HCT116 (cell line): ENCODE results near the gene PRICKLE1. TPM values are rescaled to one million over a fixed set of nuclear protein-coding genes. Genes with fewer than 3 reads are reported as not detected.

ENCODE experiments used
- ATAC-seq: fragments of 200-7000 bp; cut with Tn5 transposase; 2 replicates; pipeline ENCODE4 v1.9.1; 2020; ENCODE audit warnings: mild to moderate bottlenecking, moderate library complexity
- BruUV-seq: library from RNA; stranded (reverse); fragments of 400-500 nt; replicated peaks from 2 replicates; lab custom pipeline; 2021; lab: Mats Ljungman, UMichigan
- CTCF ChIA-PET: fragments of 300-600 bp; sonication (Branson Sonifier 250); formaldehyde crosslinking; loops from one replicate; lab custom pipeline; 2021; ENCODE audit warnings: antibody characterized with exemption; lab: Charles Lee
- POLR2A ChIA-PET: fragments of 300-600, 350-600 bp; sonication (Branson Sonifier 250); formaldehyde crosslinking; loops from one replicate; lab custom pipeline; 2021; ENCODE audit warnings: antibody characterized with exemption; lab: Charles Lee
- RAD21 ChIA-PET, 2 experiments: fragments of 300-600 bp; sonication (Branson Sonifier 250); formaldehyde crosslinking; loops; one replicate each; lab custom pipeline; 2023; ENCODE audit warnings: low total read pairs in 2 of 2; ENCODE audit not compliant: uncharacterized antibody in 2 of 2, unreplicated experiment in 2 of 2, low non-redundant PET in 1 of 2; lab: Charles Lee
- DNase-seq: peaks from one replicate; pipeline ENCODE4 v3.0.0-alpha.2; 2010; ENCODE audit warnings: low read depth, low spot score
- H2AFZ ChIP-seq: fragments of 200-600 bp; shearing (Covaris generic), sonication (generic); 2 replicates; pipeline ENCODE4 v1.6.1; 2017; ENCODE audit warnings: low read depth, mixed run types, mixed read lengths, antibody characterized with exemption, low read length; ENCODE audit not compliant: poor library complexity, severe bottlenecking
- H3K27ac ChIP-seq: 2 replicates; pipeline ENCODE4 v1.5.1; 2012; ENCODE audit warnings: low read depth, low read length
- H3K27me3 ChIP-seq: fragments of 200-600 bp; sonication (generic); 2 replicates; pipeline ENCODE4 v1.6.1; 2016; ENCODE audit warnings: mixed run types, low read length, mixed read lengths; ENCODE audit not compliant: insufficient read depth
- H3K36me3 ChIP-seq, 2 experiments: fragments of 200-500 bp in 1 of 2; fragments of 200-600 bp in 1 of 2; sonication (Bioruptor generic) in 1 of 2; sonication (generic) in 1 of 2; 2 replicates each; pipeline versions ENCODE4 v1.5.1 to v1.6.1; 2014 to 2016; ENCODE audit warnings: low read length in 2 of 2, inconsistent platforms in 1 of 2, mixed read lengths in 1 of 2, mixed run types in 1 of 2; ENCODE audit not compliant: insufficient read depth in 2 of 2, control insufficient read depth in 1 of 2
- H3K4me1 ChIP-seq, 2 experiments: fragments of 200-600 bp in 1 of 2; sonication (generic) in 1 of 2; 2 replicates each; pipeline versions ENCODE4 v1.5.1 to v1.6.1; 2012 to 2017; ENCODE audit warnings: low read length in 2 of 2, inconsistent platforms in 1 of 2, mild to moderate bottlenecking in 1 of 2, mixed read lengths in 1 of 2, mixed run types in 1 of 2, moderate library complexity in 1 of 2; ENCODE audit not compliant: insufficient read depth in 2 of 2, control insufficient read depth in 1 of 2
- H3K4me2 ChIP-seq: fragments of 200-600 bp; sonication (generic); 2 replicates; pipeline ENCODE4 v1.6.1; 2017; ENCODE audit warnings: mixed run types, low read length, mixed read lengths
- H3K4me3 ChIP-seq, 2 experiments: fragments of 200-600 bp in 1 of 2; sonication (generic) in 1 of 2; replicated peaks in 1 of 2; 2 replicates each; pipeline ENCODE4 v1.5.1; 2011 to 2016; ENCODE audit warnings: low read length in 2 of 2, control low read depth in 1 of 2, low read depth in 1 of 2, mild to moderate bottlenecking in 1 of 2, mixed read lengths in 1 of 2, mixed run types in 1 of 2
- H3K79me2 ChIP-seq: fragments of 200-600 bp; sonication (generic); 2 replicates; pipeline ENCODE4 v1.6.1; 2017; ENCODE audit warnings: mild to moderate bottlenecking, mixed run types, low read length, moderate library complexity, mixed read lengths; ENCODE audit not compliant: insufficient read depth
- H3K9ac ChIP-seq: fragments of 200-600 bp; sonication (generic); 2 replicates; pipeline ENCODE4 v1.6.1; 2016; ENCODE audit warnings: low read length, mixed read lengths
- H3K9me2 ChIP-seq: fragments of 200-600 bp; sonication (generic), shearing (Covaris generic); 2 replicates; pipeline ENCODE4 v1.6.1; 2017; ENCODE audit warnings: mixed run types, mild to moderate bottlenecking, moderate library complexity; ENCODE audit not compliant: insufficient read depth
- H3K9me3 ChIP-seq, 2 experiments: fragments of 200-500 bp in 1 of 2; fragments of 200-600 bp in 1 of 2; sonication (Bioruptor generic) in 1 of 2; sonication (generic) in 1 of 2; 2 replicates each; pipeline ENCODE4 v1.6.1; 2014 to 2017; ENCODE audit warnings: low read length in 2 of 2, mixed read lengths in 2 of 2, inconsistent platforms in 1 of 2, low read depth in 1 of 2, mild to moderate bottlenecking in 1 of 2, mixed run types in 1 of 2, moderate library complexity in 1 of 2; ENCODE audit not compliant: control insufficient read depth in 1 of 2, insufficient read depth in 1 of 2
- H4K20me1 ChIP-seq: fragments of 200-600 bp; sonication (generic), shearing (Covaris generic); 2 replicates; pipeline ENCODE4 v1.6.1; 2017; ENCODE audit warnings: mixed run types, mild to moderate bottlenecking, moderate library complexity; ENCODE audit not compliant: insufficient read depth
- ATF3 ChIP-seq: IDR thresholded peaks from 2 replicates; pipeline ENCODE4 v1.6.1; 2012
- CBX3 ChIP-seq: IDR thresholded peaks from 2 replicates; pipeline ENCODE4 v1.6.1; 2012; ENCODE audit warnings: low read depth
- ELF1 ChIP-seq: IDR thresholded peaks from 2 replicates; pipeline ENCODE4 v1.6.1; 2012; ENCODE audit warnings: low read depth, borderline replicate concordance
- EZH2 ChIP-seq: fragments of 200-600 bp; sonication (generic); IDR thresholded peaks from 2 replicates; pipeline ENCODE4 v1.6.1; 2017; ENCODE audit warnings: antibody characterized with exemption, mixed run types
- EZH2phosphoT487 ChIP-seq: fragments of 200-600 bp; IDR thresholded peaks from 2 replicates; pipeline ENCODE4 v1.6.1; 2018; ENCODE audit warnings: antibody characterized with exemption, borderline replicate concordance
- JUND ChIP-seq: IDR thresholded peaks from 2 replicates; pipeline ENCODE4 v1.6.1; 2012
- POLR2AphosphoS5 ChIP-seq: IDR thresholded peaks from 2 replicates; pipeline ENCODE4 v1.6.1; 2011; ENCODE audit warnings: mild to moderate bottlenecking, low read depth, low read length, moderate library complexity
- RAD21 ChIP-seq: IDR thresholded peaks from 2 replicates; pipeline ENCODE4 v1.6.1; 2012; ENCODE audit warnings: low read depth, mild to moderate bottlenecking
- REST ChIP-seq: IDR thresholded peaks from 2 replicates; pipeline ENCODE4 v1.6.1; 2012; ENCODE audit warnings: low read depth
- SIN3A ChIP-seq: IDR thresholded peaks from 2 replicates; pipeline ENCODE4 v1.6.1; 2012; ENCODE audit warnings: low read depth
- SP1 ChIP-seq: IDR thresholded peaks from 2 replicates; pipeline ENCODE4 v1.6.1; 2012; ENCODE audit warnings: low read depth
- SRF ChIP-seq: IDR thresholded peaks from 2 replicates; pipeline ENCODE4 v1.6.1; 2012; ENCODE audit warnings: low read depth
- TCF7L2 ChIP-seq: IDR thresholded peaks from 2 replicates; pipeline ENCODE4 v1.7.0; 2011; ENCODE audit warnings: borderline replicate concordance, inconsistent platforms; ENCODE audit not compliant: insufficient read depth, insufficient read length; ENCODE audit errors: extremely low read depth
- ZBTB33 ChIP-seq: IDR thresholded peaks from 2 replicates; pipeline ENCODE4 v1.6.1; 2011; ENCODE audit warnings: mild to moderate bottlenecking, low read length, moderate library complexity; ENCODE audit not compliant: insufficient replicate concordance; ENCODE audit errors: extremely low read depth
- ZFX ChIP-seq: fragments of 450-650 bp; IDR thresholded peaks from 2 replicates; pipeline ENCODE4 v1.6.1; 2017
- ZNF274 ChIP-seq: fragments of 200-500 bp; sonication (Bioruptor generic); IDR thresholded peaks from 2 replicates; pipeline ENCODE4 v1.6.1; 2014; ENCODE audit warnings: mild to moderate bottlenecking, low read depth, low read length, inconsistent platforms
- intact Hi-C: fragments of 100-400 bp; cut with micrococcal nuclease; formaldehyde crosslinking; loops from 2 replicates; pipeline ENCODE4 v1.10.0; 2022
- total RNA-seq: library from RNA; stranded (reverse); gene quantifications from one replicate; pipeline ENCODE4 v1.2.1, GENCODE V29; 2021; ENCODE audit not compliant: unreplicated experiment
- TF ChIP-seq, protein P1 (sequence below): IDR thresholded peaks from 2 replicates; pipeline ENCODE4 v1.6.1; 2012

PRICKLE1 gene
- total RNA-seq, 1 experiment from 2014 or later: 1.3 TPM

- peaks cover 7 to 18% of the 10 kb centered on the region in 2 experiments for H3K4me1 ChIP-seq
- CTCF ChIA-PET: interaction anchor here (1.1 kb wide), 1 partner anchor 13 kb away, joined by 4 read pairs; no protein-coding TSS in a partner anchor
- no peaks in the 10 kb centered on the region for H3K27me3 ChIP-seq
- no peaks in the 10 kb centered on the region for H3K79me2 ChIP-seq
- no peak overlapping the region for H3K9ac ChIP-seq
- no peaks in the 10 kb centered on the region for H3K9me3 ChIP-seq
- H3K27ac ChIP-seq: no peak overlapping the region
- no peak overlapping the region for H3K4me3 ChIP-seq
- POLR2A ChIA-PET: no interaction called here
- ATAC-seq (no peak), DNase-seq (no peak)
- no peak overlapping the region for H3K4me2 ChIP-seq
- no TSS peak for BruUV-seq
- TF ChIP-seq ELF1 (no peak), SIN3A (no peak), CBX3 (no peak), EZH2 (no peak), RAD21 (no peak), SP1 (no peak), TCF7L2 (no peak), SRF (no peak), ZNF274 (no peak), ZBTB33 (no peak), EZH2phosphoT487 (no peak), REST (no peak), ZFX (no peak), ATF3 (no peak), JUND (no peak), POLR2AphosphoS5 (no peak)
- TF ChIP-seq, protein P1, sequence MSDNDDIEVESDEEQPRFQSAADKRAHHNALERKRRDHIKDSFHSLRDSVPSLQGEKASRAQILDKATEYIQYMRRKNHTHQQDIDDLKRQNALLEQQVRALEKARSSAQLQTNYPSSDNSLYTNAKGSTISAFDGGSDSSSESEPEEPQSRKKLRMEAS: no peak
- TF ChIP-seq, all 23 proteins: peak for 0
- H2AFZ ChIP-seq: no peak overlapping the region
- H4K20me1 ChIP-seq: no peaks in the 10 kb centered on the region
- RAD21 ChIA-PET: no interaction called here
- no peaks in the 10 kb centered on the region for H3K9me2 ChIP-seq
- H3K36me3 ChIP-seq: no peaks in the 10 kb centered on the region
- intact Hi-C loops: no loop called here
These were observed 120.0 kb downstream of the PRICKLE1 start for GRCh38 chr12:42469355-42470175.
